ENCODE measurements around the gene SCP2.

Gene SCP2

GRCh38 chr1:53069663-53070327 is 142.7 kb downstream of the SCP2 start:
- DNase-seq: no peak

- DNase-seq: no peak
Measured at GRCh38 chr1:53070621-53071020, 143.5 kb downstream of the SCP2 start.

- no peak for DNase-seq
Measured at GRCh38 chr1:53071167-53071865, 144.2 kb downstream of the SCP2 start.

- DNase-seq: no peak
Measured at GRCh38 chr1:53071915-53072314, 144.8 kb downstream of the SCP2 start.

GRCh38 chr1:53073287-53073686 is 146.2 kb downstream of the SCP2 start:
- no peak for DNase-seq

- no peak for DNase-seq
Measured at GRCh38 chr1:53073868-53074311, 146.8 kb downstream of the SCP2 start.

GRCh38 chr1:53074313-53075154 is 147.5 kb downstream of the SCP2 start:
- DNase-seq: no peak

GRCh38 chr1:53075206-53075605 is 148.1 kb downstream of the SCP2 start:
- DNase-seq: no peak

GRCh38 chr1:53075761-53076163 is 148.7 kb downstream of the SCP2 start:
- no peak for DNase-seq

GRCh38 chr1:53076165-53076564 is 149.1 kb downstream of the SCP2 start:
- DNase-seq: no peak

GRCh38 chr1:53076721-53077598 is 149.9 kb downstream of the SCP2 start:
- no peak for DNase-seq

GRCh38 chr1:53077599-53077965 is 150.5 kb downstream of the SCP2 start:
- no peak for DNase-seq

- no peak for DNase-seq
Measured at GRCh38 chr1:53078333-53079101, 151.4 kb downstream of the SCP2 start.

GRCh38 chr1:53079251-53079650 is 152.2 kb downstream of the SCP2 start:
- no peak for DNase-seq

GRCh38 chr1:53080041-53080440 is 153.0 kb downstream of the SCP2 start:
- DNase-seq: no peak

GRCh38 chr1:53080769-53081168 is 153.7 kb downstream of the SCP2 start:
- no peak for DNase-seq

- DNase-seq: no peak
Measured at GRCh38 chr1:53081384-53082066, 154.4 kb downstream of the SCP2 start.

- DNase-seq: no peak
Measured at GRCh38 chr1:53082826-53083455, 155.9 kb downstream of the SCP2 start.

GRCh38 chr1:53083636-53084588 is 156.8 kb downstream of the SCP2 start:
- DNase-seq: no peak

GRCh38 chr1:53084589-53084971 is 157.5 kb downstream of the SCP2 start:
- peak; percentile 24 to 31 for DNase-seq

All from CD4-positive, alpha-beta T cell treated with Interleukin-1 beta for 1 hour (primary cell).